ENCODE measurements around the gene CDADC1.
"Not testable (repeated sequence)": the region's sequence is repeated elsewhere in the genome, so short reads cannot be mapped to it uniquely, and the experiment has no call there.

CDADC1 gene

DNA sequence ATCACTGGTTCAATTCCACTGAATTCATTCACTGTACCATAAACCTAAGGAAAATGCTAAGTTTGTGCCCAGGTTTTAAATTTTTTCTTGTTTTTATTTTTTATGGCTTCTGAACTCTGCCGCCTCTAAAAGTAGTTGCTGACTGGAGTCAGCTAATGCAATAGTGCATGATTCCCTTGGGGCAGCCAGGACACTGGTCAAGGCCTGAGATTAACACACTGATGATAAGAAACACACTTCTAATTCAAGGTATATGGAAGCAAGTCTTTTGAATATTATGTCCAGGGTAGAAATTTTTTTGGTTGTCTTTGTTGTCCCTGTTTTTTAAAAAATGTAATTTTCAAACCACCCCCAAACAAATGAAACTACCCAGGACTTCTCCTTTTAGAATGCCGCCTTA is 72.2 kb downstream of the CDADC1 start:
- no peak for DNase-seq

DNA sequence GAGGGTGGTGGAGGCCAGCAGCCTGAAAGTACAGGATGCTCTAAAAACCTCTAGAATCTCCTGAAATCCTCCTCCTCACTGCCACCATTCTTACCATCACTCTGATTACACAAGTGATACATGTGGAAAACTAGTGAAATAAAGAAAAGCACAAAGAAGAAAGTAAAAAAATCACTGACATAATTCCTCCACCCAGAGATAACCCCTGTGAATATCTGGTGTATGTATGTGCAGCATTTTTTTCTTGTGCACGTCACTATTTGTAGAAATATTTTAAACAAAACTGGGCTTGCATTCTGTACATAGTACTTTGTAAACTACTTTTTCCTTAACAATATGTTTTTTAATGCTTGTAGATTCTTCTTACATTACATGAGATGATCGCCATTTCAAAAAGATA is 73.2 kb downstream of the CDADC1 start:
- no peak for DNase-seq

DNA sequence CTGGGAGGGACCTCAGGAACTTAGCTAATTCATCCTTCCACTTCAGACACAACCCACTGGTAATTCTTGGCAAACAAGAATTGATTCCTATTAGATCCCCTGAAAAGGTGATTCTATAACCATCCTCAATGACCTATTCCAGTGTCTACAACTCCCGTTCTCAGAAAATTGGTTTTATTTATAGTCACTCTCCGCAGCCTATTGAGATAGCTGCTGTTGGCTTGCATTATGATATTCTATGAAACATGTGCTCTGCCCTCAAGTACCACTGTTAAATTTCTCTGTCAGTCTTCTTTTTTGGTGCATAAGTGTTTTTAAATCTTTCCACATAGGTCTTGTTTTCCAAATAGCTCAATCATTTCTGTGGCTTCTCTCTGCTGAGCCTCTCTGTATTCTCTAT is 75.0 kb downstream of the CDADC1 start:
- no peak for DNase-seq

DNA sequence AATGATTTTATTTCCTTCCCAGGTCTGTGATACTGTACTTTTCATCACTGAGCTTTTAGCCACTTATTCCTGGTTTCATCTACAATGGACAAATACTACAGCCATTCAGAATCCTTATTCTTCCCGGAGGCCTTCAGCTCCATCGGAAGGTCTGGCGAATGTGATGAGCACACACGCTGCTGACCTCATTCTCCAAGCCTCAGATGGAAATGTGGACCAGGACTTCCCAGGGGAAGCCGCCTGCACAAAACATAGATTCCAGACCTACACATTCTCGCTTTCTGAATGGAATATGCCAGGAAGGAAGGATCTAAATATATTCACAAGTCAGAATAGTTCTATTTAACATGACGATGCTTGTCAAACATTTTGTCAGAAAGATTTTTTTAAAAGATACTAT is 75.6 kb downstream of the CDADC1 start:
- no peak for DNase-seq

DNA sequence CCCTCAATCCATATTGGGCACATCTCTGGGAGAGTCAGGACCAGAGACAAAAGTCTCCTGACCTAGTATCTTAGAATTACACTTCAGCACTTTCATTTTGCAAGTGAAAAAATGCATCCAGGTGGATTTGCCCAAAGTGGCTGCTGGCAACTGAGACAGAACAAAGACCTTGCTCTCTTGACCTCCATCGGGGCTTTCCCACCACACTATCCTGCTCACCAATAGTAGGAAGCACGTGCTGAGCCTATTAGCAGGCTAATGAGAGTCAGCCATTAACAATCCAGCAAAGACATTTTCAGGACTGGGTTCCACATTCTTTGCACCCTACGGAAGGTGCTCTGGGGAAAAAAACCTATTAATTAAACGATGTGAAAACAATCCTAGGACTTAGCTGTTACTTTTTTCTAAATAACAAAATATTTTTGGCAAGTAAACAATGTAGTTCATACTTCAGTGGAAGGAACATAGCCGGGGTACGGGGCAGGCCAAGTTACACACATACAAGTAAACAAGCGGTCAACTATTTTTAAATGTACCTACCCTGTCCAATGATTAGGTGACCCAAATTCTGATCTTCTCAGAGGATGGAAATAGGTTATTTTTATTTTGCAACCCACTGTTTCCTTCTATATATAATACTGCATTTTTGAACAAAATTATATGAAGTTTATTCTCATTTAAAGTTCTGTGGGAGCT is 78.6 kb downstream of the CDADC1 start:
- DNase-seq: no peak

DNA sequence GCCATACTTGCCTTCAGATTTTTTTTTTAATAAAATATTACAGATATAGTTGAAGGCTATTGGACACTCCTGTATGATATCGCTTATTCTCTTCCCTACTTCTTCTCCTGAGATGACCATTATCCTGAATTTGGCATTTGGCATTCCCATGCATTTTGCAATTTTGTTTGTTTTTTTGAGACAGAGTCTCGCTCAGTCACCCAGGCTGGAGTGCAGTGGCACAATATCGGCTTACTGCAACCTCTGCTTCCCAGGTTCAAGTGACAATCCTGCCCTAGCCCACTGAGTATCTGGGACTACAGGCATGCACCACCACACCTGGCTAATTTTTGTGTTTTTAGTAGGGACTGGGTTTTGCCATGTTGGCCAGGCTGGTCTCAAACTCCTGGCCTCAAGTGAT is 79.4 kb downstream of the CDADC1 start:
- not testable (repeated sequence) for DNase-seq

DNA sequence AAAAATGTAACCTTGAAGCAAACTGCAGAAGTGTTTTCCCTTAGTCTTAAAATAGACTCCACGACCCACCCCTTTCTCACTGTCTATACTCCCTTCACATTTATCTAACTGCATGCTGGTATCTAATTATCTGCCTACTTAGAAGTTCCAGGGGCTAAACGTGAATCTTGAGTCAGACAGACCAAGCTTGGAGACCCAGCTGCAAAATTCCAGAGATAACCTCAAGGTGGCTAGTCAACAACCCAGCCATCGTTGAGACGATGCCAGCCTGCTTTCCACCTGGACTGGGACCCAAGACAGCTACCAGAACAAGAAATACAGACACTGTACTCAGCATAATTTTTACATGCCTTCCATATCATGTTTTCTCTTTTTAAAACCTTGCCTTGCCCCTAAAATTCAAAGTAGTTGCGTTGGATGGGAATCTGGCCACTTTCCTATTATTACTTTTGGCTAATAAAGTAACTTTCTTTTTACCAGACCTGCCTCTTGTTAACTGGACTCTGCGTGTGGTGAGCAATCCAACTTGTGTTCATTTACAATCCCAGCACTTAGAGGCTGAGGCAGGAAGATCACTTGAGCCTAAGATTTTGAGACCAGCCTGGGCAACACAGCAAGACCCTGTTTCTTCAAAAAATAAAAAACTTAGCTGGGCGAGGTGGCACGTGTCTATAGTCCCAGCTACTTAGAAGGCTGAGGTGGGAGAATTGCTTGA is 82.3 kb downstream of the CDADC1 start:
- no peak for DNase-seq

DNA sequence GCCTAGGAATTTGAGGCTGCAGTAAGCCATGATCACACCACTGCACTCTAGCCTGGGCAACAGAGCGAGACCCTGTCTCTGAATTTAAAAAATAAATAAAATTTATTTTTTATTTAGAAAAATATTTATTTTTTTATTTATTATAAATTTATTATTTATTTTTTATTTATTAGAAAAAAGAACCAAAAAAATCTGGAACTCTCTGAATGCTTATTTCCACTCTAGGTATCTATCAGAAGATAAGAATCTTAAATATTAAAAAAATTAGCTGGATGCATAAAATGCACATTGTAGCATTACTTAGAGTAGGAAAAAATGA is 82.8 kb downstream of the CDADC1 start:
- DNase-seq: no peak

DNA sequence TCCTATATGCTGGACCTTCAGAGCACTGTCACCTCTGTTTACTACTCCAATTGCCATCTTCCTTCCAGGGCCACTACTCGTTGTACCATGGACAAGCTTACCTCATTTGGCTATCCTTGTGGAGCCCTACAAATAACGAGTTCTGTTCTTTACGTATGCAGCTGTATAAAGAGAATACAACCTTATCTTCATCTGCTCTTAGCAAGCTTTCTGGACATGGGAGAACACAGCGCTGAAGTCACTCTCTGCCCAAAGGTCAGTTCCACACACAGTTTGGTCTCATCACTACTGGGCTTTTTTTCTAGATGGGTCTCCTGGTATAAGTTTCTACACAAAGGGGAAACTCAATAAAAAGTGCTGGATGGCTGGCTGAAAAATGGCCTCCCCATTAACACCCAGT is 88.9 kb downstream of the CDADC1 start:
- DNase-seq: no peak

DNA sequence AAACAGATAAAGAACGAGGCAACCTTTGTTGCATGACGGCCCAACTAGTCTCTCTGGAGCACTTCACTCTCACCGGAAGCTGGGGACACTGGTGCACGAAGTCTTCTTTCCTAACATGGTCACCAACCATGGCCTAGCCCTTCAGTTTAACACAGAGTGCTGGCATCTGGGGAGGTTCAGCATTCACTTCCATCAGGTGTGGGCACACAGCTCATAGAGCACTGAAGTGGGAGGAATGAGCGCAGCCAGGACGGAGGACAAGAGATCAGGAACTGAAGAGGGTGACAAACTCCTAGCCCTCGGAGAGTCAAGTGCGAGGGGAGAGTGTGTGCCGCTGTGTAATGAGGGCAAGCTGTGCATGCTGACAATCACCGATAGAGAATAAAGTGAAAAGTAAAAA is 92.4 kb downstream of the CDADC1 start:
- DNase-seq: no peak

DNA sequence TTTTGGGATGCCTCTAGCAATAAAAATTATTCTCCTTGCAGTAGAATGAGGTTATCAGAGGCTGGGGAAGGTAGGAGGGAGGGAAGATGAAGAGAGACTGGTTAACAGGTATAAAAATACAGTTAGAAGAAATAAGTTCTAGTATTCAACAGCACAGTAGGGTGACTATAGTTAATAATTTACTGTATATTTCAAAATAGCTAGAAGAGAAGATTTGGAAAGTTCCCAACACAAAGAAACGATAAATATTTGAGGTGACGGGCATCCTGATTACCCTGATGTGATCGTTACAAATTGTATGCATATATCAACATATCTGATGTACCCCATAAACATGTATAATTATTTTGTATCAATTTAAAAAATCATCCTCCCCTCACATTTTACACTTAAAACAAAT is 93.8 kb downstream of the CDADC1 start:
- no peak for DNase-seq

DNA sequence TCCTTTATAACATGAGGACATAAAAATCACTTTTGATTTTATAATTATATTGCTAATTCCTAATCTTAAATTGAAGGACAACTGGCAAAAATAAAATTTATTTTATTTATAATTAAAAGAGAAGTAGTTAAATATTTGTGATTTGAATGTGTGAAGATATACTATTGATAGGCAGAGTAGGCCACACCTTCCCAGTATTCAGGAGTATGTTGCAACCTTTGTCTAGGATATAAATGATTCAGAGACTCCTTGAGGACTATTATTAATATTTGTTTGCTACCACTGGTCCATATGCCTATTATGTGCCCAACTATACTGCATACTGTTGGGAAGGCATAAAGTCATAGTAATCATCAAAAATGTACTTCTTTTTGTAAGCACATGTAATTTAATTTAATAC is 94.2 kb downstream of the CDADC1 start:
- DNase-seq: no peak

DNA sequence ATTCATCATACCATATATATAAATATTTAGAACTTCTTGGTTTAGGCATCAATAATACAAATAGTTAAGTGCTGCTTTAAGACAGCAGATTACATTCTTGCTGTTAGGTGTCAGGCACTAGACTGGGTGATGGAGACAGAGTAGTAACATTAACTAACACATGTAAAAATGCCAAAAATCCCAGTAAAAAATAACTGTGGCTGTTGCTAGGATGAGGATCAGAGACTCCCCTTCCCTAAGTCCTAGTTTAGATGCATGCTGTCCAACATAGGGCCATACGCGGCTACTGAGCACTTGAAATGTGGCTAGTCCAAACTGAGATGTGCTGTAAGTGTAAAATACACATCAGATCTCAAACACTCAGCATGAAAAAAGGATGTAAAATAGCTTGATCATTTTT is 94.7 kb downstream of the CDADC1 start:
- no peak for DNase-seq

Data from central memory CD4-positive, alpha-beta T cell (primary cell).